Fibroblast of the conjunctiva (primary cell): ENCODE data around the gene GRIP1.

ENCODE experiments used
- DNase-seq: peaks from one replicate; pipeline ENCODE4 v3.0.0-alpha.2; 2010; ENCODE audit warnings: low read depth

The GRIP1 gene, protein sequence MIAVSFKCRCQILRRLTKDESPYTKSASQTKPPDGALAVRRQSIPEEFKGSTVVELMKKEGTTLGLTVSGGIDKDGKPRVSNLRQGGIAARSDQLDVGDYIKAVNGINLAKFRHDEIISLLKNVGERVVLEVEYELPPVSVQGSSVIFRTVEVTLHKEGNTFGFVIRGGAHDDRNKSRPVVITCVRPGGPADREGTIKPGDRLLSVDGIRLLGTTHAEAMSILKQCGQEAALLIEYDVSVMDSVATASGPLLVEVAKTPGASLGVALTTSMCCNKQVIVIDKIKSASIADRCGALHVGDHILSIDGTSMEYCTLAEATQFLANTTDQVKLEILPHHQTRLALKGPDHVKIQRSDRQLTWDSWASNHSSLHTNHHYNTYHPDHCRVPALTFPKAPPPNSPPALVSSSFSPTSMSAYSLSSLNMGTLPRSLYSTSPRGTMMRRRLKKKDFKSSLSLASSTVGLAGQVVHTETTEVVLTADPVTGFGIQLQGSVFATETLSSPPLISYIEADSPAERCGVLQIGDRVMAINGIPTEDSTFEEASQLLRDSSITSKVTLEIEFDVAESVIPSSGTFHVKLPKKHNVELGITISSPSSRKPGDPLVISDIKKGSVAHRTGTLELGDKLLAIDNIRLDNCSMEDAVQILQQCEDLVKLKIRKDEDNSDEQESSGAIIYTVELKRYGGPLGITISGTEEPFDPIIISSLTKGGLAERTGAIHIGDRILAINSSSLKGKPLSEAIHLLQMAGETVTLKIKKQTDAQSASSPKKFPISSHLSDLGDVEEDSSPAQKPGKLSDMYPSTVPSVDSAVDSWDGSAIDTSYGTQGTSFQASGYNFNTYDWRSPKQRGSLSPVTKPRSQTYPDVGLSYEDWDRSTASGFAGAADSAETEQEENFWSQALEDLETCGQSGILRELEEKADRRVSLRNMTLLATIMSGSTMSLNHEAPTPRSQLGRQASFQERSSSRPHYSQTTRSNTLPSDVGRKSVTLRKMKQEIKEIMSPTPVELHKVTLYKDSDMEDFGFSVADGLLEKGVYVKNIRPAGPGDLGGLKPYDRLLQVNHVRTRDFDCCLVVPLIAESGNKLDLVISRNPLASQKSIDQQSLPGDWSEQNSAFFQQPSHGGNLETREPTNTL

DNA sequence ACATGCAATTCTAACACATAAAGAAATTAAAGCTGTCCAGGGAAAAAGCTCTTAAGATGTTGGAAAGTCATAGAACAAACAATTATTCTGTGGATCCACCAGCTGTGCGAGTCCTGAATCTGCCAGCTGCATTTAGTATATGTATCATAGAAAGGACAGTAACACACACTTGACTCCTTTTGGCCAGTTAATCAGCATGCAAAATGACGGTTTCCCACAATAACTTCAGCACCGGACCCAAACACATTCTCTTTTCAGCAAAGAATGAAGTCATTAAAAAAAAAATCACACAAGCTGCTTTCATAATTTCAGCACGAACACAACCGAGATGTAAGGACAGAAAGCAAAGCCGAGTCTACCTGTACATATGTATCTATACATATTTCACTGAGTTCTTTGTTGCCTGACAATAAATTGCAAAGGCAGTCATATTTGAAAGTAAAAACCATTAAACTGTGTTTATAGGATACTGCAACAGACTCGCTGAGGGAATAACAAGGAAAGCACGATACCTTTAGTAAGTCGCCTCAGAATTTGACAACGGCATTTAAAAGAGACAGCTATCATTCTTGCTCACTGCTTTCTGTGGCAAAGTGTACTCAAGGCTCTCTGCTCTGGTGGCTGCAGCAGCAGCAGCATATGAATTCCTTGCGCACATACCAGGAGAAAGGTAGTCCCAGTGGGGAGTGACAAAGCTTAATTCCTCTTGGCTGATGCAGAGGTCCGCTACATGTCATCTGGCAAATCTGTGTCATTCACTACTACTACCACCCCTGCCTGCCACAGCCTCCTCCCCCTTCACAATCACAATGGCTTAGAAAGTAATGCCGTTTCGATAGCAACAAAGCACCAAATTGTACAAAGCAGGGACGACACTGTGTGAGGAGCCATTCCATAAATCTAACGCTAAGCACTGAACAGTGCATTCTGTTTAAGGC lies at the start of gene GRIP1:
TSS of gene GRIP1 (minus strand) at position 739 of the 938 bp plus-strand sequence. CDS start at position 567, 172 bp downstream.
- DNase-seq, result no peak

DNA sequence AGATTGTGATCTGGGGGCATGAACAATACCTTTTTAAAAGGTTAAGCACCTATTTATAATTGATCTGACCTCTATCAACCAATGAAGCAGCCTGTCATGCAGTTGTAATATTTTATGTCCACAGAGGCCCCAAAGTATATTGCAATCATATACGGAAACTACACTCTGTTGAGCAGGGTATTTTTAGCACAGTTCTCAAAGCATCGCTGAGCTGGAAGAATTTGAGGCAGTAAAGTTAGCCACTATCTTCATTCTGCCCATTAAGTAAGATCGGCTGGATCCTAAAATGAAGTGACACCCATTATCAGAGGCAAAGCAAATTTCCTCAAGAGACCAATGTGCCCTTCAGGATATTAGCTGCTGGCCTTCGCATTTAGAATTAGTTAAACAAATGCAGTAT lies 47.7 kb upstream of the GRIP1 start:
- DNase-seq, result no peak

DNA sequence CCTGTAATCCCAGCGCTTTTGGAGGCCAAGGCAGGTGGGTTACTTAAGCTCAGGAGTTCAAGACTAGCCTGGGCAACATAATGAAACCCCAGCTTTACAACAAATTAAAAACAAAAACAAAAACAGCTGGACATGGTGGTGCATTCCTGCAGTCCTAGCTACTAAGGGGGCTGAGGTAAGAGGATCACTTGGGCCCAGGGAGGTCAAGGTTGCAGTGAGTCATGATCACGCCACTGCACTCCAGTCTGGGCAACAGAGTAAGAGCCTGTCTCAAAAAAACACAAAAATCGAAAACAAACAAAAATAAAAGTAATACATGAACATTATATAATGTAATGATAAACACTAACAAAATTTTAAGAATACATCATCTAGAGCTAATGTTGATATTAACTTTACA lies 46.2 kb upstream of the GRIP1 start:
- no peak for DNase-seq

DNA sequence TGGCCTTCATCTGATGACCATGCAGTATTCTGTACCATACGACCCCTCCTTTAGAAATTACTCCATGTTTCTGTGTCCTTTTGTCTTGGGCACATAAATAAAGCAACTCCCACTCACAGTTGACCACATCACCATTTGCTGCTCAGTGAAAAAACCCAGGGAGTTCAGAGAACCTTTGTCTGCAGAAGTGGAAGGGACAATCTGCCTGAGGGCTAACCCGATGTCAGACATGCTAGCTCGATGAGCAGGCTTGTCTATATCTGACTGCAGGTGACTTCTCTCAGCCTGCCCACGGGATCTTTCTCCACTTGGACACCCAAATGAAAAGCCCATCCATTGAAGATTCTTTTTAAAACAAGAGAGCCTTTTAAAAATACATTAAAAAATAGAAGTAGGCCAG lies 45.7 kb upstream of the GRIP1 start:
- no peak for DNase-seq

DNA sequence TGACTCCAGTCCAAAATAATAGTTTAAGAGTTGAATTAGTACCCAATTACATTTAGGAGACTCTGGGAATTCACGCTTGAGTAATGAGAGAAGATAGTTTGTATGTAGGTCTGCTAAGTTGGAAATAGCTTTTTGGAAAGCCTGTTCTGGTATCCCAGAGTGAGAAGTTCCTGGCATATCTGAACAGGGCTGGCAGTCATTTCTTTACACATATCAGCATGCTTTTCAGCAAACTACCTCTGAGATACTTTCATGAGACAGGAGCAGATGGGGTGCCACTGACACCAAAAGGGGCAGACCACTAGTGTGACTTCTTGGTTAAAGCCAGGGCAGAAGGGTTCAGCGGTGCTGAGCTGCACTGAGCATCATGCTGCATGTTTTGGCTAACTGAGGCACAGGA lies 45.1 kb upstream of the GRIP1 start:
- no peak for DNase-seq

DNA sequence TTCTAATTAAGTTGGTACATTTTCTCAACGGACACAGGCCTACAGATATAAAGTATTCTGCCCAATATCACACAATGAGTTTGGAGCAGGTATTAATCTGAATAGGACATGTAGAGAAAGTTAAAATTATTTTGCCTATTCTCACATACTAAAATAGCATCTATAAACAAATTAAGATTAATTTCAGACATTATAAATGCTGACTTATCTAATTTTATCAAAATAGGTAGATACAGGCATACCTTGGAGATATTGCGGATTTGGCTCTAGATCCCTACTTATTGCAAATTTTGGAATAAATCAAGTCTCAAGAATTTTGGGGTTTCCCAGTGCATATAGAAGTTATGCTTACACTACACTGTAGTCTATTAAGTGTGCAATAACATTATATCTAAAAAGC lies 41.0 kb upstream of the GRIP1 start:
- DNase-seq, result no peak

DNA sequence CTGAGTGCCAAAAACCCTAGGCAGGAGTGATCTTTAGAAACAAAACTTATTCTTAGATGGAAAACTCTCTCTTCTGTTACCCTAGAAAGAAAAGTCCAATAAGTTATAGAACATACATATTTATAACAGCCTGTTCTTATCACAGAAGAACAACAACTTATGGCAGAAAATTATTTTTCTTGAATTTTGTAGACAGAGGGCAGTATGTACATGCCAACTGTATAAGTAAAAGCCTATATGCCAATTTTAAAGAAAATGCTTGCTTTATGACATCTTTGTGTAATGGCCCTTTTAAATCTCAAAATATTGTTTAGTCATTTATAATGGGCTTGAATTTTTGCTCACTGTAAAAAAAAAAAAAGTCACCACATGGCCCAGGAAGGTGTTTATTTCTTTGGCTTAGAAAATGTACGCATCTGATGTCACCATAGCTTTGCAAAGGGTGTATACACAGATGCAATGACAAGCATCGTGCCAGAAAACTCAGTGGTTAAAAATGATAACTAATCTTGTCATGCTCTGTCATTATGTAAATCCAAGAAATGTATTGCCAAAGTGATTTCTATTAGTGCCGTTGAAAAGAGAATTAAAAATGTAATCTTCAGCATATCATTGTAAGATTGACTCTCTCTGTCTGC lies 38.3 kb upstream of the GRIP1 start:
- no peak for DNase-seq

DNA sequence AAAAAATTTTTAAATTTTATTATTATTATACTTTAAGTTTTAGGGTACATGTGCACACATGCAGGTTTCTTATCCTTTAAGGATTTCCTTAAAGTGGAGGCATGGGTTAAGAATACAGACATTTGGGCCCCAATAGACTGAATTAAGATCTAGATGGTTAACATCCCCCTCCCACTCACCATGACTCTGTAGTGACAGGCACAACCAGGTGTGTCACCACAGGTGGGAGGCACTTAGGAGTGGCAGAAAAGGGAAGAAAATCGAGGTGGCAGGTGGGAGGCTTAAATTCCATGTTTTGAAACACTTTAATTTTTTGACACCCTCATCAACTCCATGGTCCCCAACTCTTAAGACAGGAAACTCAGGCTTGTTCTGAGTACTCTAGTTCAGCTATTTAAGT lies 37.6 kb upstream of the GRIP1 start:
- no peak for DNase-seq

DNA sequence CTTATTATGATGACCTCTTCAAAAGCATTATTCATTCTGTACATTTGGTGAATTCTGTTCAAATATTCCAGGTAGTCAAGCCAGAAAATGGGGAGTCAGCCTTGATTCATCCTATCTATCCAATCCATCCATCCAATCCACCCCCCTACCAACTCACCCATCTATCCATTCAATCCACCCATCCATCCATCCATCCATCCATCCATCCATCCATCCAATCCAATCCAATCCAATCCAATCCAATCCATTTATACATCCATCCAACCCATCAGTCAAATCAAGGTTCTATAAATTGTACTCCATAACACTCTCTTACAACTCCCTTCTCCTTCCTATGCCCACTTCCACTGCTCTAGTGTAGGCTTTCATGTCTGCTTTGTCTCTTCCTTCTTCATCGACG lies 35.8 kb upstream of the GRIP1 start:
- DNase-seq, result no peak

DNA sequence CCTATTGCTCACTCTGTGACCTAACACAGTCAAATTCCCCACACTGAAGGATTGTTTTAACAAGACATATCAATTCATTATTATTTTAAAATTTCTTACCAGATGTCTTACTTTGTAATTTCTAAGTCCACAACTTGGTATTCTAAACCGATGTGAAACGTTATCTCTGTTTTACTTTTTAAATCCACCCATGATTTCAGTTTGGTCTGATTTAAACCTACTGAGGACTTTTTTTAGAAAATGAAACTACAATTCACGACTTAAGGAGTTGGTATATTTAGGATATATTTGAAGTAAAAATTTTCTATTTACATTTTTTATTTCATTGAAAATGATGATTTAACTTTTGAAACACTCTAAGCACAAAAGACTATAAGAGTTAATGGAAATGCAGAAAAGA lies 35.1 kb upstream of the GRIP1 start:
- no peak for DNase-seq

DNA sequence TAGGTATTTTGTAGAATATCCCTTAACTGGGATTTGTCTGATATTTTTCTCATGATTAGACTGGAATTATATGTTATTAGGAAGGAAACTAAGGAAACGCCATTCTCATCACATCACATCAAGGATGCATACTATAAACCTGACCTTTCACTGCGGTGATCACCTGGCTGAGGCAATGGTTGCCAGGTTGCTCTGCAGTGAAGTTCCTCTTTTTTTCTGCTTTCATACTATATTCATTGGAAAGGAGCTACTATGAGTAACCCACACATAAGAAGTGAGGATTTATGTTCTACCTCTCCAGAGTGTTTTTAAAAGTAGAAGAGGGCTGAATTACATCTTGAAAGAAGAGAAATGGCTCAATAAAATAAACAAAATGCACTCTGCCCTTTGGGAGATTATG lies 31.0 kb upstream of the GRIP1 start:
- no peak for DNase-seq

DNA sequence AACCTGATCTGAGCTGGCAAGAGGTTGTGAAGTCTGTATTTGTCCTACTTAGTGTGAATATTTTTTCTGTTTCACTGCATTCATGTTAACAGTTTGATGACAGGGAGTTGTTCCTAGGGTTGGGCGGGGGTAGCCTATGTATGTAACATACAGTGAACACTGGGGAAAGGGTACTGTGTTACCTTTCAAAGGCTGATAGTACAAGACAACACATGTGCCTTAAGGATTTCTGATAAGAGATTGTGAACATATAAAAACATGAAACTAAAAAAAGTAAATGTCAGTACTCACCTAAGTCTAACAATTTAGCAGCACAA lies 30.5 kb upstream of the GRIP1 start:
- no peak for DNase-seq

DNA sequence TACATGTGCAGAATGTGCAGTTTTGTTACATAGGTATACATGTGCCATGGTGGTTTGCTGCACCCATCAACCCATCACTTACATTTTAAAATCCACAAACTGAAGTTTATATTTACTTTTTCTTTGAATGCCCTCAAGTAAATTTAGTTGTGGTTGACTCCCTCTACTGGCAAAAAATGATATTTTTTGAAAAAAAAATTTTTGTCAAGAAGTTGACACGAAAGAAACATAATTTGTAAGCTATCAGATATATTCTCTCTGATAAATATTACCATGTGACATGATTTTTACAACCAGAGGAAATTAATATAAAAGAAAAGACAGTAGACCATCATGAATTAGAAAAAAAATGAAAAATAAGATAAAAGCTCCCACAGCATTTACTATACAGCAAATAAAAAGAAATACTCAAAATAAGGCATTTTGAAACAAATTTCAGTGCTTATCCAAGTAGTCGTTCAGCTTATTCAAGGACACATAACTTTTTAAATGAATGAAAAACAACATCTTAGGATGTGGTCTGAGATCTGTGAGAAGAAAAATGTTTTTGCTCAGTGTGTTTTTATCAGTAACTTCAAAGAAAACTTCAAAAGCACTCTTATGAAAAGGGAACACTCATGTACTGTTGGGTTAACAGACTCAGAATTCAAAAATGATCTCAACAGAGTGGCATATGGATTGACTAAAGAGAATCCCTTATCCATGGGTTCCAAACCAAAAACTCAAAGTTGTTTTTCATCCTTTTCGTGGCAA lies 30.0 kb upstream of the GRIP1 start:
- no peak for DNase-seq

DNA sequence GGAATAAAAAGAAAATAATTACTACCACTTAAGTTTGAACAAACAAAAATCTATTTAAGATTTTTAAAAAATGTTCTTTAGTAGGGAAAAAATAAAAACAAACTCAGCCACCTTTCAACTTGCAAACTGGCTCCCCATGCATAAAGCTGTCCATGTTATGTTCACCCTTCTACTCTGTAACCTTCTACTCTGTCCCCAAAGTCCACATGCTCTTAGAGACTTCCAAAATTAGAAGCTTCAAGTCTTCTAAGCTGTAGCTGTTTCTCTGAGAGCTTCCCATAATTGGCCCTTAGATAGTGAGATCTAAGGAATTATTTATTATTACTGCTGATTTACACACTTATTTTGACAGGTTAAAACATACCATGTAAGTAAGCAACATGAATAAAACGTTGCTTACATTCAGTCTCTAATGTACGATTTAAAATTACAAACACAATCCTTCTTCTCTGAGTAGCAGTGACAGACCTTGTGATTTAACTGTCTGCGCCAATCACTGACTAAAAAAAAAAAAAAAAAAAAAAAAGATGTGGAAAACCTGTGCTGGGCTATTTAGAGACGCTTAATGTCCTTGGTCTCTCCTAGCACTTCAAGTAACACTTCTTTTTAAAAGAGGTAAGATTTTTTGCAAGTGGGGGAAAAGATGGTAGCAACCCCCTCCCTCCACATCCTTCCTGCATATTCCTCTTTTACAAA lies 28.3 kb upstream of the GRIP1 start:
- DNase-seq, result no peak

DNA sequence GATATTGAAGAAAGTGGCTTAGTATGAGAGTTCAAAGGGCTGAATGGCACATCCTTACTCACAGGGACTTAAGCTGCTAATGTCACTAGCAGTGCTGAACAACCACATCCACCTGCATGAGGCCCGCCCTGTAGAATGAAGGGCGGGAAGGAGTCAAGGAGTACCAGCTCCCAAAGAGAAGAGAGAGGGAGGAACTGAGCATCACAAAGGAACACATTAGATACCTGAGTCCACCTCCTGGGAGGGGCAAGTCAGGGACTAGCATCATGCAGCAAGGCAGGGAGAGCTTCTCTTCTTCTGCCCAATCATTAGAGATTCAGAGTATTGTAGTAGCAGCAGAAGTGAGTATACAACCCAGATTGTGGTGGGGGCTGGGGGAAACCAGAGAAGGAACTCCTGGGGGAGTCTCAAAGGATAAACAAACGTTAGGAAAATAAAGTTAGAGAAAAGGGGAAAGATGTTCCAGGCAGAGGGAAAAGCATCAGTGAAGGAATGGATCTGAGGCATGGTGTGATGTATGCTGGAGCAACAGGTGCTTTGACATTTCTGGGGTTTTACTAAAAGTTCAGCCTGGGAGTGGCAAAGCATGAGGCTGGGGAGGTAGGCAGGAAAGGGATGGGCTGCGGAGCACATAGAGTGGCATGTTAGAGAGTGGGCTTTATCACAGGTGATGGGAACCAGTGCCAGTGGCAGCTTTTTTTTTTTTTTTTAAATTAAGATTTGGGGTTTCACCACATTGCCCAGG lies 21.0 kb upstream of the GRIP1 start:
- DNase-seq, result no peak

DNA sequence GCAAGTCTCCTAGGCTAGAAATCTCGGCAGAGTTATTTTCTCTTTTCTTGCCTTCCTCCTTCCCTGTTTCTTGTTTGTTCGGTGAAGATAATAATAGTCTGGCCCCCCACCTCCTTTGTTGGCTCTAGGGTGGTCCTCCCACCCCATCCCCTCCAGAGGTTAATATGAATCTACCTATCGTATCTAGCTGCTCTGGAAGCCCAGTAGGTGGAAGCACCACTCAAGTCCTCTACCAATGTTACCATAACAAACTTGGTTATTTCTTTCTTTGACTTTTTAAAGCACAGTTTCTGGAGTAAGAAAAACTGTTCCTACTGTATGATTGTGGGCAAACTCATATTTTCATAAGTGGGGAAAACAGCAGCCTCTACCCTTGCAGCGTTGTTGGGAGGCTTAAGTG lies 19.7 kb upstream of the GRIP1 start:
- no peak for DNase-seq

DNA sequence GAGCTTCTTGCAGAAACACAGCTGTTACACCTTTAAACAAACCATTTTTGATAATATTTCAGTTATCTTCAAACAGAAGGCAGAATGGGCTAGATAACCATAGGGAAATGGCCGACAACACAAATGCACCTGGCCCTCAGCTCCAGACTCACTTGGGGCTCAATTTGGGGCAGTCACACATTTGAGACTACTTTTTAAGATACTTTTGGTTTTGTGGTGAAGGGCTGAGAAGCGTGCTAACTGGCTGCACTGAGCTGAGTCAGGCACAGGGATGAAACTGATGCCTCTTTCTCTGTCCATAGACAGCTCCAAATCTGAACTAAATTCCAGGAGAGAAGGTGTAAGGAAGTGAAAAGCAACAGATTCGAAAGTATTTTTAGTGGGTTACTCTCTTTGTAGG lies 18.5 kb upstream of the GRIP1 start:
- DNase-seq, result no peak

DNA sequence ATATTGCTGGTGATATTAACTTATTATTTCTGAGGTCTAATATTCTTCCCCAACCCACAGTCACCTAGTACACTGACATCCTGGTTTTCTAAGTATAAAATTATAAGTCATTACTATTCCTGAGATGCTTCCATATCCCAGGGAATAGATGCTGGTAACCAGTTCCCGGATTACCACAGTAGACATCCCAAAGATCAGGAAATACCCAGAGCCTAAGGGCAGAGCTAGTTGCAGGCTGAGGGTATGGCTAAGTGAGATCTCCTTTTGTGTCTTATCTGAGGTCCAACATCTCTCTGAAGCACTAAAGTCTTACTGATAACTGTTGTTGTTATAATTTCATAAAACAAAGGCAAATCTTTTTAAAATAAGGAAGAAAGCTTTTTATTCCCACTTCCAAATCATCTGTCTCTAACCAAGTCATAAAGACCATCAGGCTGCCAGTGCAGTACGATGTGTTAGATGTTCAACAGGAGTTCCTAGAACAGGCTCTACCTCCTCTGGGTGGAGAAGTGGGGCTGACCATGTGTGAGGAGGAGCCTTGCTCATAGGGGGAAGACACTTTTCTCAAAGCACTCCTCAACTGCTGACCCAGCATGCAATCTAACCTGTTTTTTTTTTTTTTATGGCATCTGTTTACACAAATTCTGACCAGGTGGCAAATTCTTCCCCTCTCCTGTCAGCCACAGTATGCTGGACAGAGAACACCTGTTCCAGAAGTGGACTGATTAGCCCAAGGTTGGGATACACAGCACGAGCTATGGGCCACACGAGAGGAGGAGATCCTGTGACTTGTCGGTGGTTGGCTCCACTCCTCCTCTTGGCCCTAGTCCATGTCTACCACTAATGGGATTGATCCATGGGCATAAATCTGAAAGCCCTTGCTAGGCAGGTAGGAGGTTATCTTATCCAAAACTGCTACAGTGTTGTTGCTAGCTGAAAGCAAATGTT lies 16.1 kb upstream of the GRIP1 start:
- DNase-seq, result no peak
